Immature natural killer cell (primary cell): ENCODE results near the gene SYT1. TPM values are rescaled to one million over a fixed set of nuclear protein-coding genes. Genes with fewer than 3 reads are reported as not detected.

Experiments used
- DNase-seq, 3 donors: peaks; one replicate each; pipeline ENCODE4 v3.0.0; 2022; ENCODE audit warnings: mixed read lengths in 1 of 3
- H3K27ac Mint-ChIP-seq, 6 donors: one replicate each; pipeline ENCODE4 v1.8.0; 2020; ENCODE audit warnings: mixed read lengths in 6 of 6, mild to moderate bottlenecking in 5 of 6, inconsistent platforms in 4 of 6, moderate library complexity in 3 of 6
- H3K27me3 Mint-ChIP-seq, 3 donors: one replicate each; pipeline ENCODE4 v1.8.0; 2020 to 2021; ENCODE audit warnings: low read depth in 3 of 3, mild to moderate bottlenecking in 3 of 3, mixed read lengths in 3 of 3, moderate library complexity in 3 of 3, inconsistent platforms in 1 of 3
- H3K36me3 Mint-ChIP-seq, 3 donors: one replicate each; pipeline ENCODE4 v1.8.0; 2020; ENCODE audit warnings: mixed read lengths in 3 of 3, inconsistent platforms in 2 of 3, mild to moderate bottlenecking in 2 of 3
- H3K4me1 Mint-ChIP-seq, 2 donors: one replicate each; pipeline ENCODE4 v1.8.0; 2020; ENCODE audit warnings: inconsistent platforms in 2 of 2, mild to moderate bottlenecking in 2 of 2, mixed read lengths in 2 of 2, moderate library complexity in 1 of 2
- H3K4me3 Mint-ChIP-seq, 5 donors: one replicate each; pipeline ENCODE4 v1.8.0; 2020; ENCODE audit warnings: mild to moderate bottlenecking in 5 of 5, mixed read lengths in 5 of 5, inconsistent platforms in 3 of 5, moderate library complexity in 3 of 5
- H3K9me3 Mint-ChIP-seq, 6 donors: one replicate each; pipeline ENCODE4 v1.8.0; 2020; ENCODE audit warnings: mild to moderate bottlenecking in 6 of 6, mixed read lengths in 6 of 6, inconsistent platforms in 4 of 6, moderate library complexity in 3 of 6
- polyA plus RNA-seq, 3 donors: library from polyadenylated mRNA; unstranded; fragments of 300-500 nt; fragmentation: Illumina TruSeq; gene quantifications; one replicate each; pipeline ENCODE4 v1.2.3, GENCODE V29; 2021

Gene SYT1
- polyA plus RNA-seq, 3 donors from 2014 or later = not detected

DNA sequence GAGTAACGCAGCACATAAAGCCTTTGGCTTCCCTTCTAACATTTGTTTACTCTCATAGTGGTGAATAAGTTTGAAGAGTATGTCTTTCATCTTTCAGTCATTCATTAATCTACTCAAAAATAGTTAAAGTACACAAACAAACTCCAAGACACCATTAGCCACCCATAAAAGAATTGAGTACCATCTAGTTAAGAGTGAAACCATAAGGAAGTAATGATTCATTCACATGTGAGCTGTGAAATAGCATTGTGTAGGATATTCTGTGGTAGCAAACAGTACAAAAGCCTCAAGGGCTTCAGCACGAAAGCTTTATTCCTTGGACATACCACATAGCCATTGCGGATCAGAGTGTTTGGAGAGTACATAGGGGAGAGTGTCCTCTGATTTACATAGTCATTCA, 13.9 kb downstream of the SYT1 start:
- Mint-ChIP-seq H3K9me3 (peaks cover 0 to 41% (median 7%) of the 10 kb centered on the region in 6 donors), H3K4me3 (no peak overlapping the region), H3K27ac (no peak overlapping the region), H3K27me3 (peaks cover 0 to 1% (median 0%) of the 10 kb centered on the region in 3 donors), H3K36me3 (no peaks in the 10 kb centered on the region), H3K4me1 (no peaks in the 10 kb centered on the region)
- no peak for DNase-seq

DNA sequence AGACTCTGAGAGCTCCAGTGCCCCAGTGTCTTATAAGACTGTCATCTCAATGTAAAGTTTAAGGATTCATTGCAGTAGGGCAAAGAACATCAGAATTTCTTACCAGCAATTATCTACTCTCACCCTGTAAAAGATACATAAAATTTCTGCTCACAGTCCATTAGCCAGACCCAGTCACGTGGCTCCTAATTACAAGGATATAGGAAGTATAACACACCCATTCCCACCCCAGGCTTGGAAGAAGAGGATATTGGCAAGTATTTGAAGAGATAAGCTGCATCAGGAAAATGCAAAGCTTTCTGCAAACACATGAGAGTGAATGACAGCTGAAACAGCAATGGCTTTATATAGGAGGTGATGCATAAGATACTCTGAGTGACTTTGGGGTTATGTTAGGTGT, 14.3 kb downstream of the SYT1 start:
- peaks cover 0 to 1% (median 0%) of the 10 kb centered on the region in 3 donors for H3K27me3 Mint-ChIP-seq
- no peak for DNase-seq

DNA sequence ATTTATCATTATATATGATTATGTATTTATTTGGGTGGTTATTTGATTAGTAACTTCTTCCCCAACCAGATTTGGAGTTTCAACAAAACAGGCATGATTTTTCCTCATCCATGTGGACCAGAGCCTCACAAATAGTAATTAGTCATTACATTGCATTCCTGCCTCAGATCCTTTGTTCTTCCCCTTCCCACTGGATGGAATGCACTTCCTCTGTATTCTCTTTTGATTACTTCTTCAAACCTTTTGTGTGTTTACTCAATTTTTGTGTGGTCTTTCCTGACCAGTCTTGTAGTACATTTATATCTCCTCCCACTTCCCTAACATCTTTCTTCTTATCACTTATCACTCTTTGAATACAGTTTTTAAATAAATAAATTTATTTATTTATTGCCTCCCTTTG, 15.5 kb downstream of the SYT1 start:
- DNase-seq = no peak
- H3K9me3 Mint-ChIP-seq = peaks cover 0 to 33% (median 5%) of the 10 kb centered on the region in 6 donors
- no peak overlapping the region for H3K4me3 Mint-ChIP-seq
- H3K4me1 Mint-ChIP-seq = no peaks in the 10 kb centered on the region
- H3K36me3 Mint-ChIP-seq = no peaks in the 10 kb centered on the region
- H3K27ac Mint-ChIP-seq = no peak overlapping the region
- H3K27me3 Mint-ChIP-seq = peaks cover 0 to 1% (median 0%) of the 10 kb centered on the region in 3 donors

More for the DNA sequence above, 14.3 kb downstream of the SYT1 start:
- H3K9me3 Mint-ChIP-seq = peaks cover 0 to 38% (median 7%) of the 10 kb centered on the region in 6 donors
- H3K27ac Mint-ChIP-seq = no peak overlapping the region
- no peaks in the 10 kb centered on the region for H3K36me3 Mint-ChIP-seq
- no peaks in the 10 kb centered on the region for H3K4me1 Mint-ChIP-seq
- no peak overlapping the region for H3K4me3 Mint-ChIP-seq

DNA sequence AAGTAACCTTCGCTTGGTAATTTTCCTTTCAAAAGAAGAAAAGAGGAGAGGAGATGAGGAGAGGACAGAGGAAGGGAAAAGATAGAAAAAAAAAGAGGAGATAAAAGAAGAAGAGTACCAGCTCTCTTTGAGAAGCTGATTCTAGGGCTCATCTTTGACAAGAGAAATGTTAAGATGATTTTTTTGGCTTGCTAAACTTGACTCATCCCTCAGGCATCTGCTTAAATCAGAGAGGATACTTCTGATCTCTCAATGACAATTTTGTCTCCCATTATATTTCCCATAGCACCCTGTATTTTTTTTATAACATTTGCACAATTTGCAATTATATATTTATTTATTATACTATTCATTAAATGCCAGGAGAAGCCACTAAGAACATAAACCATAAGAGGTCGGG, 17.1 kb downstream of the SYT1 start:
- DNase-seq = no peak
- H3K27ac Mint-ChIP-seq = no peak overlapping the region
- no peaks in the 10 kb centered on the region for H3K4me1 Mint-ChIP-seq
- H3K36me3 Mint-ChIP-seq = no peaks in the 10 kb centered on the region
- no peak overlapping the region for H3K4me3 Mint-ChIP-seq
- peaks cover 0 to 3% (median 0%) of the 10 kb centered on the region in 3 donors for H3K27me3 Mint-ChIP-seq
- H3K9me3 Mint-ChIP-seq = peaks cover 0 to 42% (median 6%) of the 10 kb centered on the region in 6 donors

DNA sequence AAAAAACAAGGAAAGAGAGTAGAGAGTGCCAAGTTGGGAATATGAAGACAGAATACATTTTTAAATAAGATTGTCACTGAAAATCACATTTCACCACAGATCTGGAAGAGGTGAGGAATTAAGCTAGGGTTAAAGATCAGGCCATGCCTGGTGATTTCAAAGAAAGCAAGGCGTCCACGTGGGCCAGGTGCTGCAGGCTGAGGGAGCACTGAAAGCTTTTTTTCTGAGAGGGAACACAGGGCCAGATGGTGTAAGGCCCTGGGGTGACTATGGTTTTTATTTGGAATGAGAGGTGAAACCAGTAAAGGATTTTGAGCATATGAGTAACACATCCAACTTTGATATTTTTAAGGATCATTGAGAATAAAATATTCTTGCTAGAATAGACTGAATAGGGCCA, 20.9 kb downstream of the SYT1 start:
- Mint-ChIP-seq H3K27ac (no peak overlapping the region), H3K4me1 (no peaks in the 10 kb centered on the region), H3K9me3 (peaks cover 2 to 29% (median 5%) of the 10 kb centered on the region in 6 donors), H3K27me3 (peaks cover 0 to 3% (median 0%) of the 10 kb centered on the region in 3 donors), H3K4me3 (no peak overlapping the region), H3K36me3 (no peaks in the 10 kb centered on the region)
- DNase-seq = no peak

DNA sequence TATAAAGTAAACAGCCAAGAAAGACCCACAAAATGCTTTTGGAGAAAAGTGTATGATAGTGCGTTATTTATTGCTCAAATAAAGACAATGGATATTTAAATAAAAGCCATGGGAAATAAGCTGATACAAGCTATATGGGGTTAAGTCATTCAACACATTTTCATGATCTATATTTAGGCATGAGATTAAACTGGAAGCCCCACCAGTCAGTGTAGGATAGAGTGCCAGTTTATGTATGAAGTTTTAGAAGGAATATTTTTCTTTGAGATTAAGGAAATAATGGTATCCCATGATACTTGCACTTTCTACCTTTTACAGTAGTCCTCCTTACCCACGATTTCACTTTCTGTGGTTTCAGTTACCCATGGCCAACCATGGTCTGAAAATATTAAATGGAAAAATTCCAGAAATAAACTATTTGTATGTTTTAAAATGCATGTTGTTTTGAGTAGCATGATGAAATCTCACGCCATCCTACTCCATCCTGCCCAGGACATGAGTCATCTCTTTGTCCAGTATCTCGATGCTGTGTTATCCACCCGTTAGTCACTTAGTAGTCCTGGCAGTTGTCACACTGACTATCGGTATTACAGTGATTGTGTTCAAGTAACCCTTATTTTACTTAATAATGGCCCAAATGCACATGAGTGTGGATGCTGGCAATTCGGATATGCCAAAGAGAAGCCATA, 22.3 kb downstream of the SYT1 start:
- H3K27ac Mint-ChIP-seq = no peak overlapping the region
- no peak overlapping the region for H3K4me3 Mint-ChIP-seq
- H3K9me3 Mint-ChIP-seq = peaks cover 0 to 27% (median 7%) of the 10 kb centered on the region in 6 donors
- no peak for DNase-seq
- H3K4me1 Mint-ChIP-seq = no peaks in the 10 kb centered on the region
- peaks cover 0 to 3% (median 0%) of the 10 kb centered on the region in 3 donors for H3K27me3 Mint-ChIP-seq
- peaks cover 0 to 3% (median 0%) of the 10 kb centered on the region in 3 donors for H3K36me3 Mint-ChIP-seq

DNA sequence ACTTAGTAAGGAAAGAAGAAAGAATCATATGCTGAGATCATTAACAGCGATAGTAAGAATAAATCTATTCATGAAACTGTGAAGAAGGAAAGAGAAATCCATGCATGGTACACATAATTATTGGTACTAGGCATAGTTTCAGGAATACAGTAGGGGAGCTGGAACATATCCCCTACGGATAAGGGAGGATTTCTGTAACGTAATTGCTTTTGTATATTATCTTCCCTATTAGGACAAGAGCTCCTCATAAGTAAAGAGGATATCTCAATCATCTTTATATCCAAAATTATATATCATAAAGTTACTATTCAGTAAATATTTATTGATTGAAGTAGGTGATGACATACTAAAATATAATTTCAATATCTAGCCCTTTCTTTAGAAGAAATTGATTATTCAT, 22.9 kb downstream of the SYT1 start:
- DNase-seq = no peak
- Mint-ChIP-seq H3K4me3 (no peak overlapping the region), H3K27me3 (peaks cover 0 to 4% (median 0%) of the 10 kb centered on the region in 3 donors), H3K36me3 (peaks cover 0 to 3% (median 0%) of the 10 kb centered on the region in 3 donors), H3K4me1 (no peaks in the 10 kb centered on the region), H3K9me3 (peaks cover 0 to 27% (median 7%) of the 10 kb centered on the region in 6 donors), H3K27ac (no peak overlapping the region)

DNA sequence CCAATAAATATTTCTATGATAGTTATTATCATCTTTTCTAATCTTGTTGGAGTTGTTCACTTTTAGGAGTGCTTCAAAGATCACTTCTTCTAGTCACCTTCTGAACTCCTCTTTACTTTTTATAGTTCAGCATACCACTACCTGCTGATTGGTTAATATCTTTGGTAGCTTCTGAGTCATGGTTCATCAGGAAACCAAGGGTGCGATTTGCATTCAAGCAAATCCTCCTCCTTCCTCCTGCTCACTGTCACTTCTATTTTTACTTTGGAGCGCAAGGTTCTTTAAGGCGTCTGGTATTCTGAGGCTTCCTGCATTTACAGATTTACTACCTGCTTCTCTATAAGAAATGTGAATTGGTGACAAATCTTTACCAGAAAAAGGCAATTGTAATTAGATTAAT, 24.0 kb downstream of the SYT1 start:
- DNase-seq = no peak
- no peak overlapping the region for H3K27ac Mint-ChIP-seq
- H3K9me3 Mint-ChIP-seq = peaks cover 0 to 33% (median 9%) of the 10 kb centered on the region in 6 donors
- H3K36me3 Mint-ChIP-seq = peaks cover 0 to 3% (median 0%) of the 10 kb centered on the region in 3 donors
- no peaks in the 10 kb centered on the region for H3K4me1 Mint-ChIP-seq
- no peak overlapping the region for H3K4me3 Mint-ChIP-seq
- peaks cover 0 to 3% (median 0%) of the 10 kb centered on the region in 3 donors for H3K27me3 Mint-ChIP-seq

DNA sequence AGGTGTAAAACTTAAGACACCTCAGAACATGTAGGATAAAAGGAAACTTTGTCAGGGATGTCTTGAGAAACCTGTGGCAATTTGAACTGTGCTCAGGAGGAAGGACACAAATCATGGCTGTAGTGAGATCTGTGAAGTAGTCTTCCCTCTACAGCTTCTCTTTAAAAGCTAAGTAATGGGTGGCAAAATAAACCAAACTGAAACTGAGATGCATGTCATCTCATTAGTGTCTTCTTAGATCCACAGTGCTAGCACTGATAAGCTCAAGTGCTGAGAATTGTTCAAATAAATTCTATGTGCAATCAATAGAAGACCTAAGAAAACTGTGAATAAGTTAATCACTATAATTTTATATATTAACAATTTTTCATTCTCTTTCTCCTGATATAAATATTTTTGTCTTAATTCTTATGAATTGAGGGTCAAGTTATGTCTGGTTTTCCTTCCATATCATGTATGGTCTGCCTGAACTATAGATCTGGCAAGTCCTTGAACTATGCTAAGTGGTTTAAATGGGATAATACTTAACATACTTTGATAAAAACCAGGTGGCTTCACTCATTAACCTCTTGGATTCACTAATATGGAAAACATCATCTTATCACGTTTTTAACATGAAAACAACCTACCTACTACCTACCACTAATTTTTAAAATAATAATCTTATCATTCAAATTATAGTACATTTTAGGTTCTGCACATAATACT, 27.2 kb downstream of the SYT1 start:
- Mint-ChIP-seq H3K27me3 (peaks cover 0 to 1% (median 0%) of the 10 kb centered on the region in 3 donors), H3K4me3 (no peak overlapping the region), H3K9me3 (peaks cover 0 to 34% (median 11%) of the 10 kb centered on the region in 6 donors), H3K4me1 (no peaks in the 10 kb centered on the region), H3K27ac (no peak overlapping the region), H3K36me3 (peaks cover 0 to 3% (median 0%) of the 10 kb centered on the region in 3 donors)
- no peak for DNase-seq

DNA sequence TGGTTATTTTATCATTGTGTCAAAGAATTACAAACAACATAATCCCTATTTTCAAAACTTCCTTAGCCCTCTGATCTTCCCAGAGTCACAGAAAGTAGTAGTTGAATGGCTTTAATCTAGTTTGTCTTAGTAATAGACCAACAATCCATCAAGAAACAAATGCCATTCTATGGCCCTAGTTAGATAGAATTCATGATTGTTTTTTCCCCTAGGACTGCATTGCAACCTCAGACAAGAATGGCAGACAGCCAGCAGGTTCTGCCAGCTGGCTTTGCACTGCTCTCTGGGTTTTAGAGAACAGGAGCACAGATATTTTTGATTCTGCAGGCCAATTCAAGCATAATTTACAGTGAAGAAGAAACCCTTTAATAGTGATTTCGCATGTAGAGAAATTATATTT, 33.8 kb downstream of the SYT1 start:
- Mint-ChIP-seq H3K27ac (no peak overlapping the region), H3K36me3 (no peaks in the 10 kb centered on the region), H3K4me1 (no peaks in the 10 kb centered on the region), H3K9me3 (peaks cover 2 to 19% (median 6%) of the 10 kb centered on the region in 6 donors), H3K27me3 (no peaks in the 10 kb centered on the region), H3K4me3 (no peak overlapping the region)
- DNase-seq = no peak

DNA sequence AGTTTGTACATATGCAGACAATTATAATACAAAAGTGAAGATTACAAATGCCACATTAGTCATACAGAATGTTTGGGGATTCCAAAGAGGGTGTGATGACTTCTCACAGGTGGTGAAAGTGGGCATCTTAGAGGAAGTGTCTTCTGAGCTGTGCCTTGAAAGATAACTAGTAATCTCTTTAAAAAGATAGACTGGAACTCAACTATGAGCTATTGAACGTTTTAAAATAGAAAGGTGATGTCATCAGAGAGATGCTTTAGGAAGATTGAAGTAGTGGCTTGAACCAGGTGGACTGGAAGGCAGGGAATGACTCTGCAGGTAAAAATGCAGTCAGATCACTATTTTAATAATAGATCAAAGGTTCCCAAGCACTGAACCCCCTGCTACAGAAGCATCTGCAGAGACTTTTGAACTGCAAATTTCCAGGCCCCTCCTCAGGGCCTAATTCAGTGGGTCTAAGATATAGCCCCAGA, 50.3 kb downstream of the SYT1 start:
- Mint-ChIP-seq H3K36me3 (peaks cover 0 to 3% (median 0%) of the 10 kb centered on the region in 3 donors), H3K27ac (no peak overlapping the region), H3K9me3 (peaks cover 2 to 19% (median 4%) of the 10 kb centered on the region in 6 donors), H3K4me3 (no peak overlapping the region), H3K4me1 (no peaks in the 10 kb centered on the region), H3K27me3 (peaks cover 0 to under 1% (median 0%) of the 10 kb centered on the region in 3 donors)
- no peak for DNase-seq

DNA sequence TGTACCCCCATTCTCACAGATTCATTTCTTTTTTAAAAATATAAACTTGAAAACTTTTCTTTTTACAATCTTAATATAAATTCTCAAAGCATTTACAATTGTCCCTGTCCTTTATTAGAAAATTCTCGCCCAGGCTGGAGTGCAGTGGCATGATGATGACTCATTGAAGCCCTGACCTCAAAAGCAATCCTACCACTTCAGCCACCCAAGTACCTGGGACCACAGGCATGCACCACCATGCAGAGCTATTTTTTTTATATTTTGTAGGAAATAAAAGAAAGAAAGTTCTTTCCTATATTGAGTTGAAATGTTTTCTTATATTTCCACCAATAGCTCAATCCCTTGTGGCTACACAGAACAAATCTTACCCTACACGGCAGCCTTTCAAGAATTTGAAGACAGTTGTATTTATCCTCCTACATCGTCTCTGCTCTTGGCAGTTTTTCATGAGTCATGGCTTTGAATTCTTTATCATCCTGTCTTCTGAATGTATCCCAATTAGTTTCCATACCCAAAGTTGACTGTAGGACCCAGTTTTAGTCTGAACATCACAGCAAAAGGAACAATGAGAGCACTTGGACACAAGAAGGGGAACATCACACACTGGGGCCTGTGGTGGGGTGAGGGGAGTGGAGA, 52.4 kb downstream of the SYT1 start:
- peaks cover 0 to 5% (median 4%) of the 10 kb centered on the region in 6 donors for H3K9me3 Mint-ChIP-seq
- no peak for DNase-seq
- no peaks in the 10 kb centered on the region for H3K27me3 Mint-ChIP-seq
- H3K4me1 Mint-ChIP-seq = no peaks in the 10 kb centered on the region
- H3K36me3 Mint-ChIP-seq = peaks cover 0 to 3% (median 0%) of the 10 kb centered on the region in 3 donors
- H3K27ac Mint-ChIP-seq = no peak overlapping the region
- H3K4me3 Mint-ChIP-seq = no peak overlapping the region

DNA sequence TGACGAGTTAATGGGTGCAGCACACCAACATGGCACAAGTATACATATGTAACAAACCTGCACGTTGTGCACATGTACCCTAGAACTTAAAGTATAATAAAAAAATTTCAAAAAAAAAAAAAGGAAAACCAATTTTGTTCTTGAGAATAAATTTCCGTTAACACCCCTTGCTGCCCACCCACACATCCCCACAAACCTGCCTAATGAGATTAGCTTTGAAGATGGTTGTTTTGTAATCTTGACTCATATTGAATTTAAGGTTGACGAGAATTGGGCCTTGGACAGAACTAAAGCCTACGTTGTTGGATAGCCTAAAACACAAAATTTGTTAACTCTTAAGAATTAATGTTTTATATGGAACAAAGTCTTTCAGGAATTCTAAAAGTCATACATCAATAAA, 52.9 kb downstream of the SYT1 start:
- Mint-ChIP-seq H3K27me3 (no peaks in the 10 kb centered on the region), H3K36me3 (peaks cover 0 to 3% (median 0%) of the 10 kb centered on the region in 3 donors), H3K4me3 (no peak overlapping the region), H3K9me3 (peaks cover 0 to 5% (median 4%) of the 10 kb centered on the region in 6 donors), H3K4me1 (no peaks in the 10 kb centered on the region), H3K27ac (no peak overlapping the region)
- DNase-seq = no peak

DNA sequence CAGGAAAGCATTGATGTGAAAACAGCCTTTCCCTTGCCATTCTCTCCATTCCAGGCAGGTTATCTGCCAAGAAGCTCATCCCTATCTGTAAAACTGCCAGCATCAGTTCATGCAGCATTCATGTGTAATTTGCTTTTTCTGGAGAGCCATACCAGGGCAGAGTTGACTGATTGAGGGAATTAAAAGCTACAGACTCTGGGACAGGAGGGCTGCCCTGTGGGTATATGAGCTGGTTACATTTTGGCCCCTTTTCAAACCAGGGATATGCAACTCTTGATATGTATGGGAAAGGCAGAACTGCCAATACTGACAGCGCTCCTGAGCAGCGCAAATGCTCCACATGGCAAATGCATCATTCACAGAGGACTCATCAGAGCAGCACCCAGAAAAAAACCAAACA, 53.7 kb downstream of the SYT1 start:
- no peak for DNase-seq
- Mint-ChIP-seq H3K27ac (no peak overlapping the region), H3K27me3 (no peaks in the 10 kb centered on the region), H3K36me3 (peaks cover 0 to 3% (median 0%) of the 10 kb centered on the region in 3 donors), H3K4me3 (no peak overlapping the region), H3K9me3 (peaks cover 0 to 5% (median 4%) of the 10 kb centered on the region in 6 donors), H3K4me1 (no peaks in the 10 kb centered on the region)
